ENCODE measurements around the gene KCTD1. TPM values are rescaled to one million over a fixed set of nuclear protein-coding genes. Genes with fewer than 3 reads are reported as not detected.

The KCTD1 gene
- total and polyA plus RNA-seq, 2 donors from 2014 or later, result 48.5 to 83.7 TPM

- Histone ChIP-seq H3K9me3 (ENCODE audit: control insufficient read depth in 2 of 3, insufficient read depth in 1 of 3, low read length in 3 of 3) (no peaks in the 10 kb centered on the region), H3K4me3 (ENCODE audit: low read length in 3 of 3) (no peak overlapping the region), H3K27me3 (ENCODE audit: control insufficient read depth, insufficient read depth, low read length) (no peaks in the 10 kb centered on the region), H3K9ac (ENCODE audit: low read length in 3 of 3) (no peak overlapping the region), H3K4me1 (ENCODE audit: control insufficient read depth in 2 of 3, insufficient read depth in 2 of 3, low read depth in 1 of 3, low read length in 3 of 3) (peaks cover 3 to 9% (median 4%) of the 10 kb centered on the region in 3 donors), H3K36me3 (ENCODE audit: control insufficient read depth in 2 of 3, insufficient read depth in 3 of 3, low read length in 3 of 3) (peaks cover 0 to 3% (median 0%) of the 10 kb centered on the region in 3 donors), H3K27ac (ENCODE audit: low read depth in 2 of 2, low read length in 2 of 2) (peak overlapping the region; percentile 82 to 85)
- FAIRE-seq (no peak), DNase-seq (peak in 4 of 5 donors; percentile 65 to 89 (median 79))
- TF ChIP-seq CTCF (IDR thresholded peaks at IDR 0.05; ENCODE audit: borderline replicate concordance, extremely low read depth, insufficient read depth), result no peak
- intact Hi-C loops (cut with DNase I), result no loop called here
Observed at GRCh38 chr18:26480897-26481795, 67.2 kb downstream of the KCTD1 start.

GRCh38 chr18:26479681-26480079 lies 68.7 kb downstream of the KCTD1 start:
- intact Hi-C loops (cut with DNase I), result no loop called here

GRCh38 chr18:26479065-26479680 lies 69.2 kb downstream of the KCTD1 start:
- H3K27ac ChIP-seq (ENCODE audit: low read depth in 2 of 2, low read length in 2 of 2), result peak overlapping the region; percentile 71
- intact Hi-C loops (cut with DNase I), result no loop called here
- no peak for TF ChIP-seq CTCF (IDR thresholded peaks at IDR 0.05; ENCODE audit: borderline replicate concordance, extremely low read depth, insufficient read depth)
- no peaks in the 10 kb centered on the region for H3K27me3 ChIP-seq (ENCODE audit: control insufficient read depth, insufficient read depth, low read length)
- H3K4me3 ChIP-seq (ENCODE audit: low read length in 3 of 3), result no peak overlapping the region
- no peaks in the 10 kb centered on the region for H3K9me3 ChIP-seq (ENCODE audit: control insufficient read depth in 2 of 3, insufficient read depth in 1 of 3, low read length in 3 of 3)
- DNase-seq, result peak in 1 of 5 donors; percentile 40
- peak overlapping the region in 1 of 3 donors; percentile 13 for H3K9ac ChIP-seq (ENCODE audit: low read length in 3 of 3)
- peaks cover 3 to 9% (median 4%) of the 10 kb centered on the region in 3 donors for H3K4me1 ChIP-seq (ENCODE audit: control insufficient read depth in 2 of 3, insufficient read depth in 2 of 3, low read depth in 1 of 3, low read length in 3 of 3)
- FAIRE-seq, result no peak
- H3K36me3 ChIP-seq (ENCODE audit: control insufficient read depth in 2 of 3, insufficient read depth in 3 of 3, low read length in 3 of 3), result peaks cover 0 to 12% (median 2%) of the 10 kb centered on the region in 3 donors

More at GRCh38 chr18:26479681-26480079, 68.7 kb downstream of the KCTD1 start:
- FAIRE-seq (no peak), DNase-seq (peak in 3 of 5 donors; percentile 53 to 80 (median 77))
- H3K27me3 ChIP-seq (ENCODE audit: control insufficient read depth, insufficient read depth, low read length), result no peaks in the 10 kb centered on the region
- peak overlapping the region in 1 of 3 donors; percentile 13 for H3K9ac ChIP-seq (ENCODE audit: low read length in 3 of 3)
- H3K9me3 ChIP-seq (ENCODE audit: control insufficient read depth in 2 of 3, insufficient read depth in 1 of 3, low read length in 3 of 3), result no peaks in the 10 kb centered on the region
- peak overlapping the region; percentile 71 for H3K27ac ChIP-seq (ENCODE audit: low read depth in 2 of 2, low read length in 2 of 2)
- H3K4me1 ChIP-seq (ENCODE audit: control insufficient read depth in 2 of 3, insufficient read depth in 2 of 3, low read depth in 1 of 3, low read length in 3 of 3), result peaks cover 3 to 9% (median 4%) of the 10 kb centered on the region in 3 donors
- peaks cover 0 to 12% (median 2%) of the 10 kb centered on the region in 3 donors for H3K36me3 ChIP-seq (ENCODE audit: control insufficient read depth in 2 of 3, insufficient read depth in 3 of 3, low read length in 3 of 3)
- no peak overlapping the region for H3K4me3 ChIP-seq (ENCODE audit: low read length in 3 of 3)
- TF ChIP-seq CTCF (IDR thresholded peaks at IDR 0.05; ENCODE audit: borderline replicate concordance, extremely low read depth, insufficient read depth), result no peak

Measured in kidney (tissue), 14 donors.